Measurements from ENCODE around the gene SLITRK2.

Gene SLITRK2

DNA sequence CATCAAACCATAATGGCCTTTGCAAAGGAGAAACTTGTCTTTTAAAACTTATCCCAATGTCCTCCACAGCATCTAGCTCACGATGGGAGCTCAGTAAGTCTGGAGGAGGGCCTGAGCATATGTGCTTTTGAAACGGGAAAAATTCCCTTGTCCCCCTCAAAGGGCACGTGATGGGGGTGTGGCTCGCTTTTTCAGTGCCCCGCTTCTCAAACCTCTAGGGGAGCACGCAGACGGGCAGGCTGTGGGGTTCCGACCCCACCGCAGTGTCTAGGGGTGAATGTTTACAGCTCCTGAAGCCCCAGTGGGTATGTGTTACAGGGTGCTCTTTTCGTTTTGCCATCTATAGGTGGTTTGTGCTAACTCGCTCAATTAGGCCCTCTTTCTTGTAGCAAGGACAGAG lies 31.2 kb downstream of the SLITRK2 start:
- DNase-seq (ENCODE audit: low read depth, low spot score): no peak

DNA sequence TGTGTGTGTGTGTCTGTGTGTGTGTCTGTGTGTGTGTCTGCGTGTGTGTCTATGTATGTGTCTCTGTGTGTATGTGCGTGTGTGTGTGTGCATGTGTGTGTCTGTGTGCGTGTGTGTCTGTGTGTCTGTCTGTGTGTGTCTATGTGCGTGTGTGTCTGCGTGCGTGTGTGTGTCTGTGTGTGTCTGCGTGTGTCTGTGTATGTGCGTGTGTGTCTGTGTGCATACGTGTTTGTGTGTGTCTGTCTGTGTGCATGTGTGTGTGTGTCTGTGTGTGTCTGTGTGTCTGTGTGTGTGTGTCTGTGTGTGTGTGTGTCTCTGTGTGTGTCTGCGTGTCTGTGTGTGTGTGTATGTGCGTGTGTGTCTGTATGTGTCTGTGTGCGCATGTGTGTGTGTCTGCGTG lies 35.6 kb downstream of the SLITRK2 start:
- no peak for DNase-seq (ENCODE audit: low read depth, low spot score)

DNA sequence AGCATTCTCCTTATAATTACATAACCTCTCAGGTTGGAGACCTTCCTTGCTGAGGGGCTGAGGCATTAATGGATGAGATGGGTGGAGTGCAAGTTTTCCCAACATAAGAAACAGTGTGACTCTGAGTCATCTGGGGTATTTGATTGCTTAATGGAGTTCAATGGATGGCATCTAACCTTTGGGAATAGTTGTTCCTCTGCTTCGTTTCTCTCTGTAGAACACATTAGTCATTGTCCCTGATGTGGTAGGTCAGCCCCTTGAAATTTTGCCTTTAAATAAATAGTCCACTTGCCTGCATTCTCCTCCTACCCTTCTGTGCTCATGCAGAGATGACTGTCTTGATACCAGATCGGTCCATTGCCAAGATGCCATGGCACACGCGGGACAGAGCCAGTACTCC lies 38.6 kb downstream of the SLITRK2 start:
- no peak for DNase-seq (ENCODE audit: low read depth, low spot score)

DNA sequence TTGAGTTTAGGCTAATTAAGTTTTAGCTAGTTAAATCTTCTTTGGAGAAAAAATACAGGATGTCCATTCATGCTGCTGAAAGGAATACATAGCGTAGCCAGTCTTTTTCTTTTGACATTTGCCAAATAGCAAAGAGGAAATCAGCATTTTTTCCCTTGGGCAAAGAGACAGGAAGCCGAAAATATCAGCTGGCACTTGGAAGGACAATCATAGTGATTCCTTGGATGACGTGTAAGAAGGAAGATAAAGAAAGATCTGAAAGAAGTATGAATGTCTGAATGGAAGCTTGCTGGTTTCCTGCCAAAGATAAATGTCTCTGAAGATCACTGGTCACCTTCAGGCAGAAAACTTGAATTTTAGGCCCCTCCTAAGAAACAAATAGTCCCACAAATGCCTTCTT lies 44.2 kb downstream of the SLITRK2 start:
- DNase-seq (ENCODE audit: low read depth, low spot score): no peak

DNA sequence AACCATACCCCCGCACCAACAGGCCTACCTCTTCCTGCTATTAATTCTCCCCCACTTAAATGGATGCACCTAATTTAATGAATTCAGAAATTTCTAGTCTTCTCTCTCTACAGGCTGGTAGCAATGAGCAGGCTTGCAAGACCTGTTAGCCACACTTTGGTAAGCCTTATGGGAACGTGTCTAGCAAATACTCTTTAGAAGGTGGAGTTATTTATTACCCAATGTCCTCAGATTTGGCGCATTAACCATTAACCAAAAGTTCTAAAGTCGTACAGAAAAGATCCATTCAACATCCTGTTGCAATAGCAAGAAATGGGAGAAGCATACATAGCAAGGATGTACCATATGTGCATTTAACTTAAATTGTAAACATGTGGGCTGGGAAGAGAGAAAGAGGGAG lies 47.5 kb downstream of the SLITRK2 start:
- no peak for DNase-seq (ENCODE audit: low read depth, low spot score)
